ENCODE measurements around the gene NLRP8. TPM values are rescaled to one million over a fixed set of nuclear protein-coding genes. Genes with fewer than 3 reads are reported as not detected.

Gene NLRP8
- total RNA-seq, 6 experiments from 2014 or later, result not detected

- ATAC-seq, result no peak
- no peak for TF ChIP-seq CTCF (IDR thresholded peaks at IDR 0.05)
- no peak for TF ChIP-seq POLR2A (IDR thresholded peaks at IDR 0.05)
- no peak for DNase-seq
- no peak overlapping the region for H3K4me3 ChIP-seq
- H3K27ac ChIP-seq, result no peak overlapping the region
- intact Hi-C loops (cut with DNase I), result no loop called here
- H3K4me1 ChIP-seq, result no peaks in the 10 kb centered on the region
- no peaks in the 10 kb centered on the region for H3K9me3 ChIP-seq
- no peaks in the 10 kb centered on the region for H3K36me3 ChIP-seq
- H3K27me3 ChIP-seq, result no peaks in the 10 kb centered on the region
- 36% methylated on average over 1 of the region's 1 CpG for WGBS (ENCODE audit: insufficient coverage, low coverage, low lambda C conversion rate, missing lambda C conversion rate)
These were observed 37.6 kb downstream of the NLRP8 start for GRCh38 chr19:55985254-55985653.

GRCh38 chr19:55986487-55986886 is 38.9 kb downstream of the NLRP8 start, which contains the start of gene NLRP5:
Gene NLRP5 (plus strand): TSS chr19:55986775.
- DNase-seq (no peak), ATAC-seq (no peak)
- H3K27me3 ChIP-seq, result no peaks in the 10 kb centered on the region
- no peaks in the 10 kb centered on the region for H3K36me3 ChIP-seq
- TF ChIP-seq POLR2A (IDR thresholded peaks at IDR 0.05), result no peak
- TF ChIP-seq CTCF (IDR thresholded peaks at IDR 0.05), result no peak
- intact Hi-C loops (cut with DNase I), result no loop called here
- no peaks in the 10 kb centered on the region for H3K4me1 ChIP-seq
- no peak within 1 kb of the TSS for H3K4me3 ChIP-seq
- 27% methylated on average over 7 of the region's 10 CpGs for WGBS (ENCODE audit: insufficient coverage, low coverage, low lambda C conversion rate, missing lambda C conversion rate)
- H3K9me3 ChIP-seq, result no peaks in the 10 kb centered on the region
- H3K27ac ChIP-seq, result no peak within 1 kb of the TSS

GRCh38 chr19:55990831-55991230 is 43.2 kb downstream of the NLRP8 start:
- 56% methylated on average over 5 of the region's 5 CpGs for WGBS (ENCODE audit: insufficient coverage, low coverage, low lambda C conversion rate, missing lambda C conversion rate)
- TF ChIP-seq CTCF (IDR thresholded peaks at IDR 0.05) (no peak), POLR2A (IDR thresholded peaks at IDR 0.05) (no peak)
- Histone ChIP-seq H3K4me1 (no peaks in the 10 kb centered on the region), H3K27me3 (no peaks in the 10 kb centered on the region), H3K36me3 (no peaks in the 10 kb centered on the region), H3K4me3 (no peak overlapping the region), H3K27ac (no peak overlapping the region), H3K9me3 (no peaks in the 10 kb centered on the region)
- intact Hi-C loops (cut with DNase I), result no loop called here
- ATAC-seq (no peak), DNase-seq (no peak)

- H3K36me3 ChIP-seq, result no peaks in the 10 kb centered on the region
- H3K27me3 ChIP-seq, result no peaks in the 10 kb centered on the region
- ATAC-seq (no peak), DNase-seq (no peak)
- TF ChIP-seq CTCF (IDR thresholded peaks at IDR 0.05) (no peak), POLR2A (IDR thresholded peaks at IDR 0.05) (no peak)
- intact Hi-C loops (cut with DNase I), result no loop called here
- no peak overlapping the region for H3K27ac ChIP-seq
- WGBS (ENCODE audit: insufficient coverage, low coverage, low lambda C conversion rate, missing lambda C conversion rate), result 0% methylated on average over 1 of the region's 1 CpG
- no peaks in the 10 kb centered on the region for H3K9me3 ChIP-seq
- no peak overlapping the region for H3K4me3 ChIP-seq
- no peaks in the 10 kb centered on the region for H3K4me1 ChIP-seq
These were observed 45.9 kb downstream of the NLRP8 start for GRCh38 chr19:55993492-55993891.

GRCh38 chr19:56014765-56015164 is 67.1 kb downstream of the NLRP8 start:
- H3K9me3 ChIP-seq, result no peaks in the 10 kb centered on the region
- TF ChIP-seq POLR2A (IDR thresholded peaks at IDR 0.05) (no peak), CTCF (IDR thresholded peaks at IDR 0.05) (no peak)
- no peak for DNase-seq
- no peaks in the 10 kb centered on the region for H3K36me3 ChIP-seq
- no peak overlapping the region for H3K4me3 ChIP-seq
- no peak for ATAC-seq
- 9% methylated on average over 1 of the region's 1 CpG for WGBS (ENCODE audit: insufficient coverage, low coverage, low lambda C conversion rate, missing lambda C conversion rate)
- H3K27ac ChIP-seq, result no peak overlapping the region
- H3K27me3 ChIP-seq, result no peaks in the 10 kb centered on the region
- intact Hi-C loops (cut with DNase I), result no loop called here
- no peaks in the 10 kb centered on the region for H3K4me1 ChIP-seq

Data from right lobe of liver (tissue), 6 donors.